IMR-90 (cell line): ENCODE data around the gene SNED1. TPM values are rescaled to one million over a fixed set of nuclear protein-coding genes. Genes with fewer than 3 reads are reported as not detected.

ENCODE experiments used
- ATAC-seq: fragments of 200-7000 bp; cut with Tn5 transposase; 2 replicates; pipeline ENCODE4 v1.9.1; 2020; ENCODE audit warnings: low read depth, mild to moderate bottlenecking, moderate library complexity
- BruUV-seq: library from RNA; stranded (reverse); fragments of 400-500 nt; replicated peaks from 2 replicates; lab custom pipeline; 2021; lab: Mats Ljungman, UMichigan
- CTCF ChIA-PET: fragments of 300-600 bp; formaldehyde crosslinking; extraction: SDS; loops from one replicate; lab custom pipeline; 2021; ENCODE audit warnings: antibody characterized with exemption; lab: Yijun Ruan, JAX
- POLR2A ChIA-PET: fragments of 300-600 bp; sonication (Branson Sonifier 250); formaldehyde crosslinking; loops from one replicate; lab custom pipeline; 2022; ENCODE audit warnings: antibody characterized with exemption; ENCODE audit not compliant: unreplicated experiment; lab: Charles Lee
- DNase-seq: peaks from one replicate; pipeline ENCODE4 v3.0.0; 2013
- H2AFZ ChIP-seq: replicated peaks from 2 replicates; pipeline ENCODE3; 2013; ENCODE audit warnings: low read length, mild to moderate bottlenecking; ENCODE audit not compliant: poor library complexity
- H2AK5ac ChIP-seq: 2 replicates; pipeline ENCODE4 v1.6.1; 2013; ENCODE audit warnings: low read depth, low read length, inconsistent platforms
- H2AK9ac ChIP-seq: replicated peaks from 2 replicates; pipeline ENCODE3; 2013; ENCODE audit warnings: mild to moderate bottlenecking, low read depth, low read length, moderate library complexity; ENCODE audit not compliant: poor library complexity
- H2BK120ac ChIP-seq: 2 replicates; pipeline ENCODE4 v1.6.1; 2013; ENCODE audit warnings: low read depth, low read length, inconsistent platforms
- H2BK15ac ChIP-seq: 3 replicates; pipeline ENCODE4 v1.6.1; 2013; ENCODE audit warnings: low read depth, low read length, inconsistent platforms
- H2BK20ac ChIP-seq: 2 replicates; pipeline ENCODE4 v1.6.1; 2013; ENCODE audit warnings: low read depth, mild to moderate bottlenecking, inconsistent platforms, low read length, moderate library complexity
- H2BK5ac ChIP-seq: 2 replicates; pipeline ENCODE4 v1.6.1; 2013; ENCODE audit warnings: mild to moderate bottlenecking, low read depth, low read length, inconsistent platforms; ENCODE audit not compliant: poor library complexity, severe bottlenecking
- H3K14ac ChIP-seq: replicated peaks from 2 replicates; pipeline ENCODE4 v1.6.1; 2013; ENCODE audit warnings: low read depth, low read length, inconsistent platforms
- H3K18ac ChIP-seq: 2 replicates; pipeline ENCODE4 v1.6.1; 2013; ENCODE audit warnings: low read depth, low read length, control low read depth
- H3K23ac ChIP-seq: 2 replicates; pipeline ENCODE4 v1.6.1; 2013; ENCODE audit warnings: low read depth, low read length, inconsistent platforms
- H3K27ac ChIP-seq: 2 replicates; pipeline ENCODE4 v1.5.1; 2013; ENCODE audit warnings: mild to moderate bottlenecking, control low read depth, low read length; ENCODE audit not compliant: insufficient read depth
- H3K27me3 ChIP-seq: 2 replicates; pipeline ENCODE4 v1.6.1; 2013; ENCODE audit warnings: low read length; ENCODE audit not compliant: control insufficient read depth, insufficient read depth
- H3K36me3 ChIP-seq: 2 replicates; pipeline ENCODE4 v1.6.1; 2013; ENCODE audit warnings: low read length, mixed read lengths; ENCODE audit not compliant: control insufficient read depth, insufficient read depth
- H3K4ac ChIP-seq: 2 replicates; pipeline ENCODE4 v1.6.1; 2013; ENCODE audit warnings: low read depth, low read length, inconsistent platforms
- H3K4me1 ChIP-seq: 2 replicates; pipeline ENCODE4 v1.6.1; 2013; ENCODE audit warnings: low read length, mixed read lengths; ENCODE audit not compliant: control insufficient read depth, insufficient read depth
- H3K4me2 ChIP-seq: 2 replicates; pipeline ENCODE4 v1.6.1; 2013; ENCODE audit warnings: low read depth, mild to moderate bottlenecking, control low read depth, low read length, moderate library complexity
- H3K4me3 ChIP-seq: 2 replicates; pipeline ENCODE4 v1.5.1; 2013; ENCODE audit warnings: low read depth, mild to moderate bottlenecking, control low read depth, low read length, moderate library complexity; ENCODE audit not compliant: insufficient read depth
- H3K56ac ChIP-seq: 2 replicates; pipeline ENCODE4 v1.6.1; 2013; ENCODE audit warnings: low read length, inconsistent platforms; ENCODE audit not compliant: insufficient read depth; ENCODE audit errors: extremely low read depth
- H3K79me1 ChIP-seq, 2 experiments: 2 replicates each; pipeline ENCODE4 v1.6.1; 2013; ENCODE audit warnings: low read length in 2 of 2, inconsistent platforms in 1 of 2, low read depth in 1 of 2
- H3K9ac ChIP-seq: 2 replicates; pipeline ENCODE4 v1.6.1; 2013; ENCODE audit warnings: low read depth, low read length, control low read depth
- H3K9me1 ChIP-seq: 2 replicates; pipeline ENCODE4 v1.6.1; 2013; ENCODE audit warnings: low read length, inconsistent platforms; ENCODE audit not compliant: insufficient read depth
- H3K9me3 ChIP-seq: 2 replicates; pipeline ENCODE4 v1.6.1; 2013; ENCODE audit warnings: low read length; ENCODE audit not compliant: control insufficient read depth, insufficient read depth
- H4K20me1 ChIP-seq: 2 replicates; pipeline ENCODE4 v1.6.1; 2013; ENCODE audit warnings: low read length, inconsistent platforms; ENCODE audit not compliant: insufficient read depth
- H4K5ac ChIP-seq: 2 replicates; pipeline ENCODE4 v1.6.1; 2013; ENCODE audit warnings: mild to moderate bottlenecking, low read depth, low read length, control low read depth
- H4K8ac ChIP-seq, 2 experiments: 2 replicates each; pipeline ENCODE4 v1.6.1; 2013; ENCODE audit warnings: low read depth in 2 of 2, low read length in 2 of 2, control low read depth in 1 of 2, inconsistent platforms in 1 of 2
- H4K91ac ChIP-seq: 2 replicates; pipeline ENCODE4 v1.6.1; 2013; ENCODE audit warnings: low read depth, low read length, inconsistent platforms; ENCODE audit not compliant: insufficient read depth
- BHLHE40 ChIP-seq: fragments of 150-350 bp; IDR thresholded peaks from 2 replicates; pipeline ENCODE4 v1.6.1; 2016; ENCODE audit warnings: mild to moderate bottlenecking, low read depth, low read length
- CHD1 ChIP-seq: IDR thresholded peaks from 2 replicates; pipeline ENCODE4 v1.6.1; 2012; ENCODE audit warnings: low read depth, low read length, improper control_type of control experiment
- FOS ChIP-seq: fragments of 150-350 bp; IDR thresholded peaks from 2 replicates; pipeline ENCODE4 v1.6.1; 2016; ENCODE audit warnings: low read depth, low read length
- MAFK ChIP-seq: IDR thresholded peaks from 2 replicates; pipeline ENCODE4 v1.6.1; 2012; ENCODE audit warnings: low read depth, low read length, improper control_type of control experiment
- MXI1 ChIP-seq: IDR thresholded peaks from 2 replicates; pipeline ENCODE4 v1.6.1; 2012; ENCODE audit warnings: low read depth, mild to moderate bottlenecking, low read length, moderate library complexity, borderline replicate concordance
- RAD21 ChIP-seq: IDR thresholded peaks from 2 replicates; pipeline ENCODE4 v1.6.1; 2012; ENCODE audit warnings: low read length, improper control_type of control experiment
- RCOR1 ChIP-seq: IDR thresholded peaks from 2 replicates; pipeline ENCODE4 v1.6.1; 2012; ENCODE audit warnings: mild to moderate bottlenecking, low read length, improper control_type of control experiment; ENCODE audit not compliant: insufficient replicate concordance
- RFX5 ChIP-seq: IDR thresholded peaks from 2 replicates; pipeline ENCODE4 v1.8.0; 2012; ENCODE audit warnings: low read depth, mild to moderate bottlenecking, low read length, moderate library complexity
- USF2 ChIP-seq: fragments of 150-350 bp; IDR thresholded peaks from 2 replicates; pipeline ENCODE4 v1.6.1; 2017; ENCODE audit warnings: mild to moderate bottlenecking, antibody characterized with exemption, low read length, low read depth
- WGBS, 2 experiments: methylation state at CpG; one replicate each; pipeline versions ENCODE4 v1.1.5 to v1.1.7; 2013; ENCODE audit warnings: missing lambda C conversion rate in 2 of 2; ENCODE audit not compliant: insufficient read length in 1 of 2; ENCODE audit errors: extremely low coverage in 2 of 2; 5-methylcytosine and 5-hydroxymethylcytosine counted together
- dilution Hi-C: fragments of 300-500 bp; cut with HindIII; formaldehyde crosslinking; loops from one replicate; pipeline ENCODE4 v1.14.3; 2018; ENCODE audit warnings: low sequenced_read_pairs; ENCODE audit not compliant: unreplicated experiment
- in situ Hi-C: fragments of 300-500 bp; cut with MboI; formaldehyde crosslinking; loops from 3 replicates; pipeline ENCODE4 v1.14.3; 2019; ENCODE audit warnings: low sequenced_read_pairs, inconsistent platforms, mixed read lengths
- intact Hi-C: fragments of 100-400 bp; cut with micrococcal nuclease; formaldehyde crosslinking; loops from 2 replicates; pipeline ENCODE4 v1.10.0; 2022
- polyA plus RNA-seq, 3 experiments: library from polyadenylated mRNA; depleted of rRNA; stranded (reverse); fragments of >200 nt; gene quantifications; 2 replicates each; pipeline ENCODE4 v1.2.3, GENCODE V29; 2012; ENCODE audit warnings: low replicate concordance in 1 of 3
- total RNA-seq: library from RNA; depleted of rRNA; stranded (reverse); fragments of >200 nt; gene quantifications from 2 replicates; pipeline ENCODE4 v1.2.3, GENCODE V29; 2012

The SNED1 gene
- total and polyA plus RNA-seq, 2 of the 4 experiments (the other 2 are of a cell fraction): 1.1 to 3.4 TPM

GRCh38 chr2:240965905-240966456, 32.4 kb upstream of the SNED1 start:
- Histone ChIP-seq H2BK15ac (no peak overlapping the region), H2BK20ac (no peak overlapping the region), H3K27ac (no peak overlapping the region), H3K4ac (no peak overlapping the region), H2AFZ (no peak overlapping the region), H3K79me1 (no peaks in the 10 kb centered on the region), H2BK120ac (no peak overlapping the region), H3K23ac (no peak overlapping the region), H4K5ac (no peak overlapping the region), H3K27me3 (peaks cover 2% of the 10 kb centered on the region; the same call in 1 of the 2 replicates), H3K14ac (no peak overlapping the region), H3K9ac (no peak overlapping the region), H2BK5ac (no peak overlapping the region), H3K4me1 (peaks cover 14% of the 10 kb centered on the region; the same call in 1 of the 2 replicates), H3K18ac (no peak overlapping the region), H3K4me2 (no peak overlapping the region), H3K9me1 (peaks cover 10% of the 10 kb centered on the region), H2AK5ac (no peak overlapping the region), H4K8ac (no peak overlapping the region), H3K36me3 (no peaks in the 10 kb centered on the region), H4K20me1 (no peaks in the 10 kb centered on the region), H2AK9ac (no peak overlapping the region), H4K91ac (no peak overlapping the region), H3K56ac (no peak overlapping the region), H3K4me3 (no peak overlapping the region), H3K9me3 (peaks cover 5% of the 10 kb centered on the region; the same call in 1 of the 2 replicates)
- ChIA-PET CTCF (no interaction called here), POLR2A (no interaction called here)
- dilution Hi-C loops: no loop called here
- WGBS, 2 experiments: 63% methylated on average over 8 of the region's 28 CpGs; no CpG with 5 or more reads in 1 of the 2 experiments
- ATAC-seq (no peak), DNase-seq (no peak)
- no peak for TF ChIP-seq BHLHE40
- TF ChIP-seq CHD1: no peak
- no peak for TF ChIP-seq FOS
- no peak for TF ChIP-seq MAFK
- no peak for TF ChIP-seq RFX5
- no peak for TF ChIP-seq USF2
- no peak for TF ChIP-seq RAD21
- no peak for TF ChIP-seq MXI1
- no peak for TF ChIP-seq RCOR1
- BruUV-seq: no TSS peak
- intact Hi-C loops: no loop called here
- in situ Hi-C loops: no loop called here
